ENCODE results near the gene NPAS2.
A peak's percentile ranks its signal among the peaks of the same experiment; 100 is the strongest.

NPAS2 gene, protein sequence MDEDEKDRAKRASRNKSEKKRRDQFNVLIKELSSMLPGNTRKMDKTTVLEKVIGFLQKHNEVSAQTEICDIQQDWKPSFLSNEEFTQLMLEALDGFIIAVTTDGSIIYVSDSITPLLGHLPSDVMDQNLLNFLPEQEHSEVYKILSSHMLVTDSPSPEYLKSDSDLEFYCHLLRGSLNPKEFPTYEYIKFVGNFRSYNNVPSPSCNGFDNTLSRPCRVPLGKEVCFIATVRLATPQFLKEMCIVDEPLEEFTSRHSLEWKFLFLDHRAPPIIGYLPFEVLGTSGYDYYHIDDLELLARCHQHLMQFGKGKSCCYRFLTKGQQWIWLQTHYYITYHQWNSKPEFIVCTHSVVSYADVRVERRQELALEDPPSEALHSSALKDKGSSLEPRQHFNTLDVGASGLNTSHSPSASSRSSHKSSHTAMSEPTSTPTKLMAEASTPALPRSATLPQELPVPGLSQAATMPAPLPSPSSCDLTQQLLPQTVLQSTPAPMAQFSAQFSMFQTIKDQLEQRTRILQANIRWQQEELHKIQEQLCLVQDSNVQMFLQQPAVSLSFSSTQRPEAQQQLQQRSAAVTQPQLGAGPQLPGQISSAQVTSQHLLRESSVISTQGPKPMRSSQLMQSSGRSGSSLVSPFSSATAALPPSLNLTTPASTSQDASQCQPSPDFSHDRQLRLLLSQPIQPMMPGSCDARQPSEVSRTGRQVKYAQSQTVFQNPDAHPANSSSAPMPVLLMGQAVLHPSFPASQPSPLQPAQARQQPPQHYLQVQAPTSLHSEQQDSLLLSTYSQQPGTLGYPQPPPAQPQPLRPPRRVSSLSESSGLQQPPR

DNA sequence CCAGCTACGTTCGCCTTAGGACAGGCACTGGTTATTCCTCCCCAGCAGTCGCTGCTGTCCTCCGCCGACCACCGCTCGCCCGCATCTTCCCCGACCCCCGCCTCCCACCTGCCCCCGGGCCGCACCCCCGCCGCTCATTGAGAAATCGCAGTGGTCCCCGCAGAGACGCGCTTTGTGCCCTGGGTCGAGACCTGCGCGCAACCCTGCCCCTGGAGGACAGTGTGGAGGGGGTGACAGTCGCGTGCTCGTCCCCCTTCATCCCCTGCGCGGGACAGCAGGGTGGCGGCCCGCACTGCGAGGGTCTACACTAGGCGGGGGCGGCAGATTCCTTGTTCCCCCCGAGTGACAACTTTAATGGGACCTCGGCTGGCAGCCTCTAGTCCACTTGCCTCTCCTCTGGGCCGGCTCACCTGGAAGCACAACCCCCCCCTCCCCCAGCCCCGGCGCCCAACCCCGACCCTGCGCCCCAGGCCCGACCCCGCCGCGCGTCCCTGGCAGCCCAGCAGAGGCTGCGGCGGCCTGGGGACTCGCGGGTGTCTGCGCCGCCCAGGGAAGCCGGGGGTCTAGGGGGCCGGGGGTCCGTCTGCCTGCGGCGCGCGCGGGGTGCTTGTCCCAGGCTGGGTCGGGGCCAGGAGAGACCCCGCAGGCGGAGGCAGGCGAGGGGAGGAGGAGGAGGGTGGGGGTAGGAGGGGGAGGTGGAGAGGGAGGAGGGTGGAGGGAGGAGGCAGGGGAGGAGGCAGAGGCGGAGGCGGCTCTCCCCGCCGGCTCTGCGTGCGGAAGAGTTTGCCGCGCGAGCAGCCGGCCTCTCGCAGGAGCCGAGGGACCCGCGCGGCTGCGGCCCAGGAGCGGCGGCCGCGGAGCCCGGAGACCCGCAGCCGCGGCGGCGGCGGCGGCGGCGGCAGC lies at the start of gene NPAS2:
TSS of gene NPAS2 (plus strand) at position 770 of the 903 bp plus-strand sequence. CDS start 84,616 bp downstream, outside the sequence.
- peak; percentile 64 for DNase-seq (ENCODE audit: low read depth)

DNA sequence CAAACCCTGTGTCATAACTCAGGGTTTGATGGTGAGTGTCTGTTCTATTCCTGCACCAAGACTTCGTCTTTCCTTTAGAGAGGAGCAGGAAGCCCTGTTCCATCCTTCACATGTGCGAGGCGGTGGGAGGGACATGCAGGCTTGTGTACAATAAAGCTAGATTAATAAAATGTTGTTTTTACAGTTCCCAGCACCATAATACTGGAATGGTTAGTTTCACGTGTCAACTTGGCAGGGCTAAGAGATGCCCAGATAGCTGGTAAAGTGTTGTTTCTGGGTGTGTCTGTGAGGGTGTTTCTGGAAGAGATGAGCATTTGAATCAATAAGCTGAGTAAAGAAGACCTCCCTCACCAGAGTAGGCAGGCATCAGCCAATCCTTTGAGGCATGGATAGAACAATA lies 48.8 kb upstream of the NPAS2 start:
- no peak for DNase-seq (ENCODE audit: low read depth)

GRCh38 chr2:100773538-100773937 lies 46.4 kb upstream of the NPAS2 start:
- DNase-seq (ENCODE audit: low read depth), result no peak

DNA sequence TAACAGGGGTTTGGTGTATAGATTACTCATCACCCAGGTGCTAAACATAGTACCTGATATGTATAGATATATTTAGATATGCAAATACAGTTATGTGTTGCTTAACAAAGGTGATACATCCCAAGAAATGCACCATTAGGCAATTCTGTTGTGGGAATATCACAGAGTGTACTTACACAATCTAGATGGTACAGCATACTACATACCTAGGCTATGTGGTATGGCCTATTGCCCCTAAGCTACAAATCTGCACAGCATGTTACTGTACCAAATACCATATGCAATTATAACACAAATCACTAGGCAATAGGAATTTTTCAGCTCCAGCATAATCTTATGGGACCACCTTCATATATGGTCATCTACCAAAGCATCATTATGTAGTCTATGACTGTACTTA lies 43.5 kb upstream of the NPAS2 start:
- no peak for DNase-seq (ENCODE audit: low read depth)

GRCh38 chr2:100778637-100779450 lies 41.1 kb upstream of the NPAS2 start:
- no peak for DNase-seq (ENCODE audit: low read depth)

GRCh38 chr2:100779908-100780202 lies 40.1 kb upstream of the NPAS2 start:
- DNase-seq (ENCODE audit: low read depth), result no peak

DNA sequence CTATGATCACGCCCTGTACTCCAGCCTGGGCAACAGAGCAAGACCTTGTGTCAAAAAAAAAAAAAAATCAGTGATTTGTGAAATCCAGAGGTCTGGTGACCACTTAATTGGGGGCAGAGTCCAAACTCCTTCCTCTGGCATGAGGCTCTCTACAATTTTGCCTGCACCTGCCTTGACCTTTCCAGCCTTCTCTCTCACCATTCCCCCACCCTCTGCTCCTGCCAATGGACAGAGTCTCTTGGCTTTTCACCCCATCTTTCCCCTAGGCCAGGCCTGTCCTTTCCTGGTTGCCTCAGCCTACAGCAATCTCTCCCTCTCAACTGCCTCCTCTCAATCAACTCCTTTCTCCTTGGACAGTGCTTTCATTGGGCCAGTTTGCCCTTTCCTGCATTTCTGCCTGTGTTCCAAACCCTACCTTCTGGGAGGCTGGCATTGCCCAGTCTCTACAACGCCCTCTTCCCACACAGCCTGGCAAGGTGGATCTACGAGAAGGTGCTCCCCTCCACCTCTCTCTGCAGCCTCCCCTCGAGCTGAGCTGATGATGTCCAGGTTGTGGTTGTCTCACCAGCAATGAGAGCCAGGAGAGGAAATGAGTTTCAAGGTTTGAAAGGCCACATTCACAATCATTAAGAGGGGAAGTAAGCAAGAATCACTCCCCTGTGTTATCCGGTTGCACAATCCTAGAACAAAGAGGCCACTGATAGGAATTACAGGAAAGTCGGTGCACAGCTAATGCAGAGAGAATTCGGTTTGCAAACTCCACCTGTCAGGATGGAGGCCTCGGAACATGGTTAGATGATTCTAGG lies 39.5 kb upstream of the NPAS2 start:
- DNase-seq (ENCODE audit: low read depth), result peak; percentile 92

DNA sequence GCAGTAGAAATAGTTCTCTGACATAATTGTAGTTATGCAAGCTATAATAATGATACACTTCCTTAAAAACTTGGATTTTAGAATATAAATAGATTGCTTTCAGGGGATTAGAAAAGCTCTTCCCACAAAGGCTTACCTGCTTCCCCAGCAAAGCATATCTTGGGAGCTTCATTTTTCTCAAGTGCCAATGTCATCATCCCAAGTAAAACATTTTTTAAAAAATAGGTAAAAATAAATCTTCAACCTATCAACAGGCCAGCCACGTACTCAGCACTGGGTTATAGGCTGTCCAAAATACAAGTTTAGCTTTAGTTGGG lies 39.0 kb upstream of the NPAS2 start:
- DNase-seq (ENCODE audit: low read depth), result no peak

GRCh38 chr2:100781523-100782379 lies 38.2 kb upstream of the NPAS2 start:
- no peak for DNase-seq (ENCODE audit: low read depth)

GRCh38 chr2:100782380-100782878 lies 37.5 kb upstream of the NPAS2 start:
- no peak for DNase-seq (ENCODE audit: low read depth)

- DNase-seq (ENCODE audit: low read depth), result no peak
Measured at GRCh38 chr2:100783987-100784386, 36.0 kb upstream of the NPAS2 start.

DNA sequence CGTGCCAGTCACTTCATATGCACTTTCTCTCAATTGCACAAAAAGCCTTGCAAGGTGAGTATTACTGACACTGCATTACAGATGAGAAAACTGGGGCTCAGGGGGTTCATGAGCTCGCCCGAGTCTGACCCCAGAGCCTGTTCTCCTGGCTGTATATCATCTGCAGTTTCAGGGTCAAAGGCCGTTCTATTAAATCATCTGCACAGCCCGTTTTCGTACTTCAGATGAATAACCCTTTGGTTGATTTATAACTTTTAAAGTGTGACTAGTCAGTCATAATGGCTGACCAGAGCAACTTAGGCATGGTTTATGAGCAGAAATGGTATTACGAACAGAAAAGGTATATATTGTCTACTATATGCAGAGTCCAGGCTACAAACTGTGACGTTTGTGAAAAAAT lies 35.3 kb upstream of the NPAS2 start:
- no peak for DNase-seq (ENCODE audit: low read depth)

DNA sequence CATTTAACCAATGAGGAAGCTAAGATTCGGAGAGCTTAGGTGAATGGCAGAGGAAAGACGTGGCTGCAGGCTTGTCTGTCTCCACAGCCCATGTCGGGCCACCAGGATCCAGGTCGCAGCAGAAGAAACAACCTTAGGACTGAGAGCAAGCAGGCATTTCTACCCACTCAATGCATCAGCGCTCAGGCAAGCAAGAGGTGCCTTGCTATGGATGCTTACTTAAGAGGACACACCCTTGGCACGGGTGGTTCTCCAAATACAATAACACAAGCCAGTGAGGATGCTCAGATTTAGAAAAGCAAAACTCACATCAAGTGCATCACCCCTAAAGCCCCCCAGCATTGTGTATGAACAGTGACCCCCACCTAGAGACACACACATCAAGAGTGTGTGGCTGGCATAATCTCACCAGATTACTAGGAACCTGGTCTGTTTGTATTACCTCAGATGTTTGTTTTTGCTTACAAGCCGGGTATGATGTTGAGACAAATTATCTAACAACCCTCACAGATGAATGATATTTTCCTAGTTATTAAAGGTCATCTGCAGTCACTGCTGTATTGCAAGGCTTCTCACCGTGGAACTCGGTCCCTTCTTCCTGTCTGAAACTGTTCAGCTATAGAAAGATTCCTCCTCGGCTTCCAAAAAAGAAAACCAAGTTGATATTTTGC lies 34.2 kb upstream of the NPAS2 start:
- no peak for DNase-seq (ENCODE audit: low read depth)

- DNase-seq (ENCODE audit: low read depth), result peak; percentile 89
Measured at GRCh38 chr2:100786297-100786658, 33.7 kb upstream of the NPAS2 start.

DNA sequence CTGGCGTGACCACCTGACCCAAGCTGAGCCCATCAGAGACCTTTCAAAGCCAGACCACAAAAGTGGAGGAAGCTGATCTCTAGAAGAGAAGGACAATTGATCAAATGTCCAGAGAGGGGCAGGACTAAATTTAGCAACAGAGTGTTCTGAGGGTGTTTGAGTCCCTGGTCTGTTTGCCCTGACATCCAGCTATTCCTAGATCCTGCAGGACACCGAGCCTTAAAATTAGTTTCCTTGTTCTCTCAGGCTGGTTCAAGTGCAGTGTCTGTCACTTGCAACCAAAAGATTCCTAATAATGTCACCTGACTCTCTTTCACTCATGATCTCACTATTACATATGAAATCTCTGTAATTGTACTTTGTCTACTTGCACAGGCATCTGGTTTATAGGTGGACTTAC lies 33.0 kb upstream of the NPAS2 start:
- no peak for DNase-seq (ENCODE audit: low read depth)

GRCh38 chr2:100789361-100789760 lies 30.6 kb upstream of the NPAS2 start:
- no peak for DNase-seq (ENCODE audit: low read depth)

GRCh38 chr2:100791294-100791935 lies 28.5 kb upstream of the NPAS2 start:
- no peak for DNase-seq (ENCODE audit: low read depth)

DNA sequence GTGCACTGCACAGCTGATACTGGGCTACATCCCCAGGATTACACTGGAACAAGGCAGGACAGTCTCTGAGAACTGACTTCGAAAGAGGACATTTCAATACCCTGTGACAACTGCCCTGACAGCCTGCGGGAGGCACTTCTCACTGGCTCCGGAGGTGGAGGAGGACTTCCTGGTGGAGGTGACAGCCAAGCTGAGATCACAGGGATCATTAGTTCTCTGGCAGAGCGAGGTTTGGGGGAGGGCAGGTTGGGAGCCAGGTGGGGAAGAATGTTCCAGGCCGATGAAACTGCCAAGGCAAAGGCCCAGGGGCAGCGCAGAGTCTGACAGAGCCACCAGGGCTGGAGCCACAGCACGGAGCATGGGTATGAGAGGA lies 28.0 kb upstream of the NPAS2 start:
- DNase-seq (ENCODE audit: low read depth), result no peak

DNA sequence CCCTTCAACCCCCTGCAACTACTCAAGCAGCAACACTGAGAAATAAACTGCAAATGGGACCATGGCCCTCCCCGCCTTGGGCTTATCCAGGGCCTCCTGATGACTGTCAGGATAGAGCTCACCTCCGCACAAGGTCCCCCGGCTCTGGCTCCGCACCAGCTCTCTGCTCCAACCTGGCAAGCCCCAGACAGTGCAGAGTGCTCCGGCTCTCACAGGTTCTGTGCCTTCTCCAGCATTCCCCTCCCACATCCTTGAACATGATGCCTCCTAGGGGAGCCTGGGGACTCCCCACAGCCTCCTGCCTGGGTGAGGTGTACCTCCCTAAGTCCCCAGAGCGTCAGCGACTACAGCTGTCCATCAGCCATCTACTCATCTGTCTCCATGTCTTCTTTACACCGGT lies 26.7 kb upstream of the NPAS2 start:
- DNase-seq (ENCODE audit: low read depth), result no peak

All from ELR (cell line).